Measurements from ENCODE around the gene BCL2L13. TPM values are rescaled to one million over a fixed set of nuclear protein-coding genes. Genes with fewer than 3 reads are reported as not detected.

The BCL2L13 gene, protein sequence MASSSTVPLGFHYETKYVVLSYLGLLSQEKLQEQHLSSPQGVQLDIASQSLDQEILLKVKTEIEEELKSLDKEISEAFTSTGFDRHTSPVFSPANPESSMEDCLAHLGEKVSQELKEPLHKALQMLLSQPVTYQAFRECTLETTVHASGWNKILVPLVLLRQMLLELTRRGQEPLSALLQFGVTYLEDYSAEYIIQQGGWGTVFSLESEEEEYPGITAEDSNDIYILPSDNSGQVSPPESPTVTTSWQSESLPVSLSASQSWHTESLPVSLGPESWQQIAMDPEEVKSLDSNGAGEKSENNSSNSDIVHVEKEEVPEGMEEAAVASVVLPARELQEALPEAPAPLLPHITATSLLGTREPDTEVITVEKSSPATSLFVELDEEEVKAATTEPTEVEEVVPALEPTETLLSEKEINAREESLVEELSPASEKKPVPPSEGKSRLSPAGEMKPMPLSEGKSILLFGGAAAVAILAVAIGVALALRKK
- total RNA-seq (2022; extraction: Qiagen RNA extraction; ENCODE audit: low read depth), result 32.0 to 39.9 TPM (median 37.8 TPM) in 5 replicates

DNA sequence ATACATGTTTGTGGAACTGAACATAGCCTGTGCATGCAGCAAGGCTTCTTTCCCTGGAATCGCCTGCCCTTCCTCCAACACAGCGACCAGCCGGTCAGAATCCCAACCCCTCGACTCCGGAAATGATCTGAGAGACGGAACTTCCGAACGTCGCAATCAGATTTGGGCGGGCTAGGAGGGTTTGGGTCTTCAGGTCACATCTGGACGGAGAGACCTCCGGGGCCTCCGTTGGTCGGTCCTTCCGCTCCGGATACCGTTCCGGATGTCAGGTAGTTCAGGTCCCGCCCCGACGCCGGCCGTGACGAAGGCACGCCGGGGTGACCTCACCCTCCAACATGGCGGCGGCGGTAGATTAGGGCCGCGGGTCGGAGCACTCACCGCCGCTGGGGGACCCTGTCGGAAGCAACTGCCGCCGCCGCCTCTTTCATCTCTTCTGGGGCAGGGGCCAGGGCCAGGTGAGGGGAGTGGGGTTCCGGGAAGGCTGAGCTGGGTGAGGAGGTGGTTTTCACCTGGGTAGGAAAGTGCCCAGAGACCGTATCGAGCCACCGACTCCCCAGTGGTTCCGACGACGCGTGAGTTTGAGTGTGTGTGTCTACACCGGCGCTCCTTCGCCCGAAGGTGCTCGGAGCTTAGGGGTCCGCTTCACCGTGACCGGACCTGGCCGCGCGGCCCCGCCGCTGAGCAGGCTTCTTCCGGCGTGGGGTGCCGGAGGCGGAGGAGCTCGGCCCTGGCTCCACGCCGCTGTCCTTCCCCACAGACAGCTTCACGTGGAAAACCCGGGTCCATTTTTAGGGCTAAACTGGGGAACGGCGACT is at the start of gene BCL2L13:
Gene BCL2L13 (plus strand): TSS at position 326 of the 815 bp plus-strand sequence. CDS start 16,955 bp downstream, outside the sequence.

GRCh38 chr22:17628406-17629172 is 10.0 kb upstream of the BCL2L13 start, which contains the start of gene ATP6V1E1:
Gene ATP6V1E1 (minus strand): TSS chr22:17628749. CDS start chr22:17628635, 114 bp downstream.

DNA sequence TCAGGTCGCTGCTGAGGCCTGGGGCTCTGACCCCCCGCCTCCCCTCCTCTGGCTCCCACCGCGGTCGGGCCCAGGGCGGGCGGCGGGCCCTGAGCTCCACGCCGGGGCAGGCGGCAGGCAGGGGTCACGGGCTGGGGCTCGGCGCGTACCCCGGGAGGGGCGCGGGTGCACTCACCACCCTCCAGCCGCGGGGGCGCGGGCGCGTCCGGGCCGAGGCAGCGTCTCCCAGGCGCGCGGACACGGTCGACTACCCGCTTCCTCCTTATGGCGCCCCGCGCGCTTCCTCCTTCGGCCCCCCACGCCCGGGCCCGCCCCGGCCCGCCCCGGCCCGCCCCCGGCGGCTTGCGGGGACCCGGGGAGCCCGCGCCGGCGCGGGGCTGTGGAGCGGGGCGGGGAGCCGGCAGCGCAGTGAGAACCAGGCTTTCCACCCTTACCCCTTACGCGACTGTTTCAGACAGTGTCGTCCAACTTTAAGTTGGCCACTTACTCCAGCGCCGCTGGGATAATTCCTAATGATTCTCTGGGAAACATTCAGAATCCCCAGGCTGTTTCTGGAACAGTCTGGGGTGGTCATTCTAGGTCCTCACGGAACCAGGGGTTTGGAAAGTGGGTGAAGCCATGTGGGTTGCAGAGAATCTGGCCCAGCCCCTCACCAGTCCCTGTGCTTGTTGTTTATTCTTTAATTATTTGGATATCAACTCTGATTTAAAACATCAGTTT is 135.8 kb downstream of the BCL2L13 start, which contains the start of gene BID:
Gene BID (minus strand): TSS at position 264 of the 720 bp plus-strand sequence. CDS start 24,353 bp downstream, outside the sequence.

Other genes with a start within 250 kb of the BCL2L13 start
- 0.05 TPM in 1 of 5 replicates, not detected in the others for gene SLC25A18, start 75.3 kb upstream of the BCL2L13 start, total RNA-seq (2022; extraction: Qiagen RNA extraction; ENCODE audit: low read depth)
- 110 to 126 TPM (median 122 TPM) in 5 replicates for gene ATP6V1E1, start 10.0 kb upstream of the BCL2L13 start, total RNA-seq (2022; extraction: Qiagen RNA extraction; ENCODE audit: low read depth)
- 53.3 to 78.7 TPM (median 73.6 TPM) in 5 replicates for gene BID, start 135.7 kb downstream of the BCL2L13 start, total RNA-seq (2022; extraction: Qiagen RNA extraction; ENCODE audit: low read depth)